Natural killer cell (primary cell): Measurements from ENCODE around the gene NR2C2. TPM values are rescaled to one million over a fixed set of nuclear protein-coding genes. Genes with fewer than 3 reads are reported as not detected.

Experiments
- ATAC-seq, 3 donors: fragments of 150-1000 bp in 2 of 3; fragments of 200-7000 bp in 1 of 3; cut with Tn5 transposase; 1 replicate in 1 of 3; 2 replicates in 2 of 3; pipeline ENCODE4 v1.10.0; 2021; ENCODE audit warnings: mild to moderate bottlenecking in 2 of 3, moderate library complexity in 2 of 3
- DNase-seq, 2 donors: peaks; one replicate each; pipeline versions ENCODE4 v3.0.0 to v3.0.0-alpha.2; 2013 to 2021; ENCODE audit warnings: mixed read lengths in 1 of 2
- H3K27ac ChIP-seq: one replicate; pipeline ENCODE4 v1.5.1; 2013; ENCODE audit warnings: mild to moderate bottlenecking, low read length
- H3K27me3 ChIP-seq: one replicate; pipeline ENCODE4 v1.6.1; 2013; ENCODE audit warnings: low read length; ENCODE audit not compliant: control insufficient read depth, insufficient read depth
- H3K36me3 ChIP-seq: one replicate; pipeline ENCODE4 v1.6.1; 2013; ENCODE audit warnings: low read length; ENCODE audit not compliant: control insufficient read depth, insufficient read depth
- H3K4me1 ChIP-seq: one replicate; pipeline ENCODE4 v1.6.1; 2013; ENCODE audit warnings: low read length; ENCODE audit not compliant: control insufficient read depth, insufficient read depth
- H3K4me3 ChIP-seq: one replicate; pipeline ENCODE4 v1.5.1; 2013; ENCODE audit warnings: low read length
- H3K9me3 ChIP-seq: one replicate; pipeline ENCODE4 v1.6.1; 2013; ENCODE audit warnings: low read length; ENCODE audit not compliant: control insufficient read depth, insufficient read depth
- H3K27ac Mint-ChIP-seq, 2 donors: one replicate each; pipeline ENCODE4 v1.8.0; 2022; ENCODE audit warnings: mild to moderate bottlenecking in 2 of 2, mixed read lengths in 2 of 2, moderate library complexity in 1 of 2
- H3K27me3 Mint-ChIP-seq, 2 donors: one replicate each; pipeline ENCODE4 v1.8.0; 2022; ENCODE audit warnings: low read depth in 2 of 2, mixed read lengths in 2 of 2
- H3K36me3 Mint-ChIP-seq: one replicate; pipeline ENCODE4 v1.8.0; 2022; ENCODE audit warnings: mixed read lengths
- H3K4me1 Mint-ChIP-seq, 2 donors: one replicate each; pipeline ENCODE4 v1.8.0; 2022; ENCODE audit warnings: mixed read lengths in 2 of 2
- H3K4me3 Mint-ChIP-seq: one replicate; pipeline ENCODE4 v1.8.0; 2022; ENCODE audit warnings: mild to moderate bottlenecking, moderate library complexity, mixed read lengths
- H3K9me3 Mint-ChIP-seq, 2 donors: one replicate each; pipeline ENCODE4 v1.8.0; 2022; ENCODE audit warnings: mixed read lengths in 2 of 2
- CTCF ChIP-seq: fragments of 200-600 bp; IDR thresholded peaks from one replicate; pipeline ENCODE4 v1.8.0; 2022; ENCODE audit warnings: antibody characterized with exemption
- WGBS: methylation state at CpG from one replicate; pipeline ENCODE4 v1.1.7; 2013; ENCODE audit warnings: missing lambda C conversion rate; ENCODE audit not compliant: insufficient coverage; 5-methylcytosine and 5-hydroxymethylcytosine counted together
- intact Hi-C: fragments of 100-400 bp; cut with micrococcal nuclease; formaldehyde crosslinking; loops from one replicate; pipeline ENCODE4 v1.14.2; 2022
- total RNA-seq, 4 donors: library from RNA; stranded (reverse); fragments of 120-200 nt in 1 of 4; gene quantifications; one replicate each; pipeline versions ENCODE4 v1.2.3 to v1.2.4, GENCODE V29; 2013 to 2022

The NR2C2 gene
- total RNA-seq, 3 donors from 2014 or later (not counting 1 experiment from before 2014, with no cell fraction given): 70.4 to 94.3 (median 81.6) TPM

- no peak overlapping the region for H3K27ac ChIP-seq
- H3K36me3 Mint-ChIP-seq: no peaks in the 10 kb centered on the region
- no peak overlapping the region for H3K27ac Mint-ChIP-seq
These were observed 115.9 kb downstream of the NR2C2 start for GRCh38 chr3:15063238-15063637.

GRCh38 chr3:15063656-15064286, 116.4 kb downstream of the NR2C2 start:
- DNase-seq (no peak), ATAC-seq (no peak)
- Histone ChIP-seq H3K4me1 (peaks cover 16% of the 10 kb centered on the region), H3K27me3 (no peaks in the 10 kb centered on the region), H3K36me3 (peaks cover 5% of the 10 kb centered on the region), H3K9me3 (no peaks in the 10 kb centered on the region), H3K27ac (no peak overlapping the region), H3K4me3 (peak overlapping the region; percentile 70)
- Mint-ChIP-seq H3K4me1 (peaks cover 17 to 26% of the 10 kb centered on the region in 2 donors), H3K9me3 (no peaks in the 10 kb centered on the region), H3K27ac (peak overlapping the region in 1 of 2 donors; percentile 92), H3K27me3 (no peaks in the 10 kb centered on the region), H3K4me3 (peak overlapping the region; percentile 94), H3K36me3 (no peaks in the 10 kb centered on the region)
- intact Hi-C loops: loop anchor here (2.0 kb wide), 1 partner anchor 35 kb away; the partner anchor contains the start of gene RBSN
- TF ChIP-seq CTCF: no peak
- WGBS: 95% methylated on average over 8 of the region's 13 CpGs

More at GRCh38 chr3:15063238-15063637, 115.9 kb downstream of the NR2C2 start:
- 94% methylated on average over 2 of the region's 4 CpGs for WGBS
- H3K27me3 Mint-ChIP-seq: no peaks in the 10 kb centered on the region
- intact Hi-C loops: no loop called here
- H3K9me3 Mint-ChIP-seq: no peaks in the 10 kb centered on the region
- peaks cover 17 to 26% of the 10 kb centered on the region in 2 donors for H3K4me1 Mint-ChIP-seq
- no peak overlapping the region for H3K4me3 ChIP-seq
- H3K27me3 ChIP-seq: no peaks in the 10 kb centered on the region
- peaks cover 10% of the 10 kb centered on the region for H3K36me3 ChIP-seq
- no peak for TF ChIP-seq CTCF
- H3K4me1 ChIP-seq: peaks cover 16% of the 10 kb centered on the region
- ATAC-seq (no peak), DNase-seq (no peak)
- H3K4me3 Mint-ChIP-seq: peak overlapping the region; percentile 94
- no peaks in the 10 kb centered on the region for H3K9me3 ChIP-seq

- ATAC-seq (peak; percentile 2 to 18 (median 6)), DNase-seq (peak; percentile 35 to 39)
- peak overlapping the region; percentile 94 for H3K4me3 Mint-ChIP-seq
- Histone ChIP-seq H3K4me3 (peak overlapping the region; percentile 70), H3K27ac (peak overlapping the region; percentile 58), H3K36me3 (no peaks in the 10 kb centered on the region), H3K27me3 (no peaks in the 10 kb centered on the region), H3K9me3 (no peaks in the 10 kb centered on the region), H3K4me1 (peaks cover 16% of the 10 kb centered on the region)
- peaks cover 17 to 26% of the 10 kb centered on the region in 2 donors for H3K4me1 Mint-ChIP-seq
- intact Hi-C loops: loop anchor here (2.0 kb wide), 1 partner anchor 34 kb away; the partner anchor contains the start of gene RBSN
- H3K27me3 Mint-ChIP-seq: no peaks in the 10 kb centered on the region
- H3K36me3 Mint-ChIP-seq: no peaks in the 10 kb centered on the region
- 1% methylated on average over 25 of the region's 25 CpGs for WGBS
- H3K9me3 Mint-ChIP-seq: no peaks in the 10 kb centered on the region
- no peak for TF ChIP-seq CTCF
- H3K27ac Mint-ChIP-seq: peak overlapping the region; percentile 84 to 92
These were observed 117.0 kb downstream of the NR2C2 start for GRCh38 chr3:15064299-15064834.
